Nephron (organoid): ENCODE results near the gene USP35.

Experiments used
- H3K27ac Mint-ChIP-seq, 3 experiments: 2 replicates each; pipeline ENCODE4 v1.8.0; 2020; ENCODE audit warnings: mixed read lengths in 3 of 3, mild to moderate bottlenecking in 2 of 3, moderate library complexity in 1 of 3
- H3K27me3 Mint-ChIP-seq: 2 replicates; pipeline ENCODE4 v1.8.0; 2021; ENCODE audit warnings: low read depth, mild to moderate bottlenecking, moderate library complexity, mixed read lengths
- H3K36me3 Mint-ChIP-seq: 2 replicates; pipeline ENCODE4 v1.8.0; 2020; ENCODE audit warnings: low read depth, mixed read lengths
- H3K4me1 Mint-ChIP-seq: 2 replicates; pipeline ENCODE4 v1.8.0; 2020; ENCODE audit warnings: mixed read lengths
- H3K4me3 Mint-ChIP-seq, 3 experiments: 2 replicates each; pipeline ENCODE4 v1.8.0; 2020; ENCODE audit warnings: mild to moderate bottlenecking in 3 of 3, mixed read lengths in 3 of 3, moderate library complexity in 2 of 3
- H3K9me3 Mint-ChIP-seq: 2 replicates; pipeline ENCODE4 v1.8.0; 2020; ENCODE audit warnings: mixed read lengths
- TF ChIP-seq, protein P1 (sequence below), 3 experiments: fragments of 200-600 bp; sonication (generic); IDR thresholded peaks; one replicate each; pipeline ENCODE4 v1.5.0; 2021; ENCODE audit warnings: antibody characterized with exemption in 3 of 3; ENCODE audit not compliant: unreplicated experiment in 3 of 3

The USP35 gene

DNA sequence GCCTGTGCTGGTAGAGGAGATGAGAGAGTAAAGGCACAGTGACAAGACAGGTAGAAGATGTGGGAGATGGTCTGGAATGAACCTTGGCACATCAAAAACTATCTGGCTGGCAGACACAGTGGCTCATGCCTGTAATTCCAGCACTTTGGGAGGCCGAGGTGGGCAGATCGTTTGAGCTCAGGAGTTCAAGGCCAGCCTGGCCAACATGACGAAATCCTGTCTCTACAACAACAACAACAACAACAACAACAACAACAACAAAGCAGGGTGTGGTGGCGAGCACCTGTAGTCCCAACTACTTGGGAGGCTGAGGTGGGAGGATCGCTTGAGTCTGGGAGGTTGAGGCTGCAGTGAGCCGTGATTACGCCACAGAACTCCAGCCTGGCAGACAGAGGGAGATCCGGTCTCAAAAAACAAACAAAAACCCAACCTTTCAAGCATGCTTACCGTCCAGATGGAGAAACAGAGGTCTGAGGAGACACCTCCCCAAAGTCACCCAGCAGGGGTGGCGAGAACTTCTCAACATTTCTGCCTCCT lies 12.0 kb upstream of the USP35 start:
- Mint-ChIP-seq H3K27me3 (no peaks in the 10 kb centered on the region), H3K27ac (no peak overlapping the region), H3K36me3 (peaks cover 33% of the 10 kb centered on the region), H3K4me3 (no peak overlapping the region), H3K9me3 (no peaks in the 10 kb centered on the region), H3K4me1 (no peaks in the 10 kb centered on the region)
- TF ChIP-seq, protein P1, sequence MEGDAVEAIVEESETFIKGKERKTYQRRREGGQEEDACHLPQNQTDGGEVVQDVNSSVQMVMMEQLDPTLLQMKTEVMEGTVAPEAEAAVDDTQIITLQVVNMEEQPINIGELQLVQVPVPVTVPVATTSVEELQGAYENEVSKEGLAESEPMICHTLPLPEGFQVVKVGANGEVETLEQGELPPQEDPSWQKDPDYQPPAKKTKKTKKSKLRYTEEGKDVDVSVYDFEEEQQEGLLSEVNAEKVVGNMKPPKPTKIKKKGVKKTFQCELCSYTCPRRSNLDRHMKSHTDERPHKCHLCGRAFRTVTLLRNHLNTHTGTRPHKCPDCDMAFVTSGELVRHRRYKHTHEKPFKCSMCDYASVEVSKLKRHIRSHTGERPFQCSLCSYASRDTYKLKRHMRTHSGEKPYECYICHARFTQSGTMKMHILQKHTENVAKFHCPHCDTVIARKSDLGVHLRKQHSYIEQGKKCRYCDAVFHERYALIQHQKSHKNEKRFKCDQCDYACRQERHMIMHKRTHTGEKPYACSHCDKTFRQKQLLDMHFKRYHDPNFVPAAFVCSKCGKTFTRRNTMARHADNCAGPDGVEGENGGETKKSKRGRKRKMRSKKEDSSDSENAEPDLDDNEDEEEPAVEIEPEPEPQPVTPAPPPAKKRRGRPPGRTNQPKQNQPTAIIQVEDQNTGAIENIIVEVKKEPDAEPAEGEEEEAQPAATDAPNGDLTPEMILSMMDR (IDR thresholded peaks at IDR 0.05; ENCODE audit: unreplicated experiment in 3 of 3): no peak

DNA sequence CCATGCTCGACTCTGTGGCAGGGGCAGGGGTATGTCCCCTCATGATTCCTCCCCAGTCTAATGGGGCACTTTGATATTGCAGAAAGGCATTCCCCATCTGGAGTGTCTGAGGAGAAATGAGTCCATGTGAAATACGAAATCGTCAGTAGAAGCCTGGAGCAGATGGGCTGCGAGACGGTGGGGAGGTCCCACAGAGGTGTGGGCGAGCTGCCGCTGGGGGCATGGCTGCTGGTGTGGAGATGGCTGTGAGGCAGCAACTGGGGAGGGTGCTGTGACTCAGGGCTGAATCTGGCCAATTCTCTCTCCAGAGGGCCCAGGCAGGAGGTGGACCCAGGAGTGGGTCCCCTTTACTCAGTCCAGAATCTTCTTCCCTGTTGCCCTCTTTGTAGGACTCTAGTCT lies 11.5 kb upstream of the USP35 start:
- Mint-ChIP-seq H3K4me1 (no peaks in the 10 kb centered on the region), H3K36me3 (peaks cover 32% of the 10 kb centered on the region), H3K27me3 (no peaks in the 10 kb centered on the region), H3K27ac (no peak overlapping the region), H3K4me3 (no peak overlapping the region), H3K9me3 (no peaks in the 10 kb centered on the region)
- TF ChIP-seq, protein P1 (IDR thresholded peaks at IDR 0.05; ENCODE audit: unreplicated experiment in 3 of 3): no peak

DNA sequence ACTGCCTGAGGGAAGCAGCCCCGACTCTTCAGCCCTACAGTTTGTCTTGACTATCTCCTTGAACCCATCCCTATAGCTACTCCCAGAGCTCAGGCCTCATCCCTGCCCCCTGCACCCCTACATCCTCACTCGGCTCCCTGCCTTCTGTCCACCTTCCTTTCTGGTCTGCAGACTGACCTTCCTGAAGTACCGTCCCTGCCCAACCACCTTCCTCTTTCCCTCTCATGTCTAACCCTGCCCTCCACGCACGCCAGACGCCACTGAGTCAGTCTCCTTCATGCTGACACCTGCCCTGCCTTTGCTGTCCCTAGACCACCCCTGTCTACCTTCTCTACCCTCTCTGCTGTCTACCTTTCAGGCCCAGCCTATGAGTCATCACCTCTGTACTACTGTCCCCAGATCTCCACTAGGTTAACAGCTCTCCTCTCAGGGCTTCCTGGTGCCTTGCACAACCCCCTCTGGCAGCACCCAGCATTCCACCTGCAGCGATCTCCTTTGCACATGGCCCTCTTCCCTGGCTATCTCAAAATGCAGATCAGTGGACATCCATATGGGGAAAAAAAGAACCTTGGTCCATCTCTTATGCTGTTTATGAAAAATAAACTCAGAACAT lies 9.2 kb upstream of the USP35 start:
- H3K36me3 Mint-ChIP-seq: peaks cover 14% of the 10 kb centered on the region
- TF ChIP-seq, protein P1 (IDR thresholded peaks at IDR 0.05; ENCODE audit: unreplicated experiment in 3 of 3): no peak
- no peak overlapping the region for H3K4me3 Mint-ChIP-seq
- no peaks in the 10 kb centered on the region for H3K4me1 Mint-ChIP-seq
- no peak overlapping the region for H3K27ac Mint-ChIP-seq
- H3K27me3 Mint-ChIP-seq: no peaks in the 10 kb centered on the region
- H3K9me3 Mint-ChIP-seq: no peaks in the 10 kb centered on the region

DNA sequence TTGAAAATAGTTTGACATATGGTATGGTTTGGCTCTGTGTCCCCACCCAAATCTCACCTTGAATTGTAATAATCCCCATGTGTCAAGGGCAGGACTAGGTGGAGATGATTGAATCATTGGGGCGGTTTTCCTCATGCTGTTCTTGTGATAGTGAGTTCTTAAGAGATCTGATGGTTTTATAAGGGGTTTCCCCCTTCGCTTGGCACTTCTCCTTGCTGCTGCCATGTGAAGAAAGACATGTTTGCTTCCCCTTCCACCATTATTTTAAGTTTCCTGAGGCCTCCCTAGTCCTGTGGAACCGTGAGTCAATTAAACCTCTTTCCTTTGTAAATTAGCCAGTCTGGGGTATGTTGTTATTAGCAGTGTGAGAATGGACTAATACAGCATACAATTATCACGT lies 8.0 kb upstream of the USP35 start:
- Mint-ChIP-seq H3K27ac (no peak overlapping the region), H3K9me3 (no peaks in the 10 kb centered on the region), H3K4me3 (no peak overlapping the region), H3K27me3 (no peaks in the 10 kb centered on the region), H3K4me1 (no peaks in the 10 kb centered on the region), H3K36me3 (peaks cover 10% of the 10 kb centered on the region)
- TF ChIP-seq, protein P1 (IDR thresholded peaks at IDR 0.05; ENCODE audit: unreplicated experiment in 3 of 3): no peak

DNA sequence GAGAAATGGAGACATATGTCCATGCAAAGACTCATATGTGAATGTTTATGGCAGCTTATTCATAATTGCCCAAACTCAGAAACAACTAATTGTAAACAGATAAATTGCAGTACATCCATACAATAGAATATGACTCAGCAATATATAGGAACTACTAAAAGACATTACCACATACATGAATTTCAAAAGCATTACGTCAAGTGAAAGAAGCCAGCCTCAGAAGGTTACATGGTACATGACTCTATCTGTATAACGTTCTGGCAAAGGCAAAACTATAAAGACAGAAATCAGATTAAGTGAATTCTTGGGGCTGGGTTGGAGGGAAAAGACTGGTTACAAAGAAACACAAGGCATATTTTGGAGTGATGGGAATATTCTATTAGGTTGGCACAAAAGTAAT lies 7.5 kb upstream of the USP35 start:
- Mint-ChIP-seq H3K36me3 (peaks cover 7% of the 10 kb centered on the region), H3K4me1 (no peaks in the 10 kb centered on the region), H3K27me3 (no peaks in the 10 kb centered on the region), H3K4me3 (no peak overlapping the region), H3K9me3 (no peaks in the 10 kb centered on the region), H3K27ac (no peak overlapping the region)
- TF ChIP-seq, protein P1 (IDR thresholded peaks at IDR 0.05; ENCODE audit: unreplicated experiment in 3 of 3): no peak
